ENCODE results near the gene SDR42E1. TPM values are rescaled to one million over a fixed set of nuclear protein-coding genes. Genes with fewer than 3 reads are reported as not detected.

Gene SDR42E1
- total RNA-seq, 1 donor from 2014 or later = 0.37 TPM

GRCh38 chr16:81971853-81972252 lies 39.4 kb downstream of the SDR42E1 start:
- Mint-ChIP-seq H3K27ac (no peak overlapping the region), H3K4me1 (no peaks in the 10 kb centered on the region), H3K36me3 (peaks cover 3% of the 10 kb centered on the region), H3K27me3 (ENCODE audit: insufficient read depth, low read depth) (peaks cover 2% of the 10 kb centered on the region), H3K4me3 (no peak overlapping the region), H3K9me3 (peaks cover 38% of the 10 kb centered on the region)
- H3K79me2 ChIP-seq (ENCODE audit: low read depth) = no peaks in the 10 kb centered on the region
- no peaks in the 10 kb centered on the region for H4K20me1 ChIP-seq (ENCODE audit: low read depth)
- no peak for TF ChIP-seq EZH2phosphoT487 (IDR thresholded peaks at IDR 0.05)
- no peak for TF ChIP-seq CTCF (IDR thresholded peaks at IDR 0.05)
- TF ChIP-seq EZH2 (IDR thresholded peaks at IDR 0.05) = no peak
- H3F3A ChIP-seq (ENCODE audit: low read depth) = no peaks in the 10 kb centered on the region
- no peak overlapping the region for H3K4me2 ChIP-seq
- DNase-seq (ENCODE audit: low spot score) = no peak
- H3K36me3 ChIP-seq = peaks cover 3% of the 10 kb centered on the region
- peaks cover 6% of the 10 kb centered on the region for H3K9me3 ChIP-seq (ENCODE audit: low read depth)
- no peak overlapping the region for H2AFZ ChIP-seq (replicated peaks)
- no peak overlapping the region for H3K27ac ChIP-seq
- no peaks in the 10 kb centered on the region for H3K27me3 ChIP-seq
- no peak overlapping the region for H3K4me3 ChIP-seq
- no peak overlapping the region for H3K9ac ChIP-seq
- no peaks in the 10 kb centered on the region for H3K4me1 ChIP-seq

DNA sequence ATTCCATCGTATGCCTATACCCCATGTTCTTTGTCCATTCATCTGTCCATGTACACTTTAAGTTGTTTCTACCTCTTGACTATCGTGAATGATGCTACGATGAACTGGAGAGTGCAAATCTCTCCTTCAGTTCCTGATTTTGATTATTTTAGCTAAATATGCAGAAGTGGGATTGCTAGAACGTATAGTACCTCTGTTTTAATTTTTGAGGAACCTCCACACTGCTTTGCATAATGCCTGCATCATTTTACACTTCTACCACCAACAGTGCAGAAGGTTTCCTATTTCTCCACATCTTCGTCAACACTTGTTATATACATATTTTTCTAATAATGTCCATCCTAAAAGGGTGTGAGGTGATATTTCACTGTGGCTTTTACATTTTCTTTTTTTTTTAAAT lies 43.9 kb downstream of the SDR42E1 start:
- H3K4me1 Mint-ChIP-seq = no peaks in the 10 kb centered on the region
- H3F3A ChIP-seq (ENCODE audit: low read depth) = no peaks in the 10 kb centered on the region
- no peaks in the 10 kb centered on the region for H3K79me2 ChIP-seq (ENCODE audit: low read depth)
- H3K4me1 ChIP-seq = no peaks in the 10 kb centered on the region
- H3K9me3 ChIP-seq (ENCODE audit: low read depth) = no peaks in the 10 kb centered on the region
- H3K9me3 Mint-ChIP-seq = peaks cover 22% of the 10 kb centered on the region
- no peak overlapping the region for H3K9ac ChIP-seq
- peaks cover 2% of the 10 kb centered on the region for H3K27me3 Mint-ChIP-seq (ENCODE audit: insufficient read depth, low read depth)
- H3K36me3 ChIP-seq = no peaks in the 10 kb centered on the region
- H3K4me2 ChIP-seq = no peak overlapping the region
- no peak overlapping the region for H2AFZ ChIP-seq (replicated peaks)
- no peak overlapping the region for H3K4me3 ChIP-seq
- H3K4me3 Mint-ChIP-seq = no peak overlapping the region
- no peak for TF ChIP-seq CTCF (IDR thresholded peaks at IDR 0.05)
- TF ChIP-seq EZH2phosphoT487 (IDR thresholded peaks at IDR 0.05) = no peak
- TF ChIP-seq EZH2 (IDR thresholded peaks at IDR 0.05) = no peak
- no peaks in the 10 kb centered on the region for H3K36me3 Mint-ChIP-seq
- H3K27ac ChIP-seq = no peak overlapping the region
- no peaks in the 10 kb centered on the region for H4K20me1 ChIP-seq (ENCODE audit: low read depth)
- DNase-seq (ENCODE audit: low spot score) = no peak
- H3K27ac Mint-ChIP-seq = no peak overlapping the region
- H3K27me3 ChIP-seq = no peaks in the 10 kb centered on the region

- Histone ChIP-seq H3K36me3 (no peaks in the 10 kb centered on the region), H3K4me3 (no peak overlapping the region), H3K4me2 (no peak overlapping the region), H3K9ac (no peak overlapping the region), H3K27me3 (no peaks in the 10 kb centered on the region), H3K27ac (no peak overlapping the region), H3K4me1 (no peaks in the 10 kb centered on the region), H3K79me2 (ENCODE audit: low read depth) (no peaks in the 10 kb centered on the region), H3K9me3 (ENCODE audit: low read depth) (no peaks in the 10 kb centered on the region), H4K20me1 (ENCODE audit: low read depth) (no peaks in the 10 kb centered on the region), H3F3A (ENCODE audit: low read depth) (no peaks in the 10 kb centered on the region), H2AFZ (replicated peaks) (no peak overlapping the region)
- no peak for DNase-seq (ENCODE audit: low spot score)
- Mint-ChIP-seq H3K27me3 (ENCODE audit: insufficient read depth, low read depth) (peaks cover 2% of the 10 kb centered on the region), H3K4me1 (no peaks in the 10 kb centered on the region), H3K36me3 (no peaks in the 10 kb centered on the region), H3K4me3 (no peak overlapping the region), H3K27ac (no peak overlapping the region), H3K9me3 (peaks cover 20% of the 10 kb centered on the region)
- TF ChIP-seq EZH2 (IDR thresholded peaks at IDR 0.05) (no peak), EZH2phosphoT487 (IDR thresholded peaks at IDR 0.05) (no peak), CTCF (IDR thresholded peaks at IDR 0.05) (no peak)
Observed at GRCh38 chr16:81964808-81965207, 46.5 kb downstream of the SDR42E1 start.
